ENCODE results near the gene LRRFIP1.

DNA sequence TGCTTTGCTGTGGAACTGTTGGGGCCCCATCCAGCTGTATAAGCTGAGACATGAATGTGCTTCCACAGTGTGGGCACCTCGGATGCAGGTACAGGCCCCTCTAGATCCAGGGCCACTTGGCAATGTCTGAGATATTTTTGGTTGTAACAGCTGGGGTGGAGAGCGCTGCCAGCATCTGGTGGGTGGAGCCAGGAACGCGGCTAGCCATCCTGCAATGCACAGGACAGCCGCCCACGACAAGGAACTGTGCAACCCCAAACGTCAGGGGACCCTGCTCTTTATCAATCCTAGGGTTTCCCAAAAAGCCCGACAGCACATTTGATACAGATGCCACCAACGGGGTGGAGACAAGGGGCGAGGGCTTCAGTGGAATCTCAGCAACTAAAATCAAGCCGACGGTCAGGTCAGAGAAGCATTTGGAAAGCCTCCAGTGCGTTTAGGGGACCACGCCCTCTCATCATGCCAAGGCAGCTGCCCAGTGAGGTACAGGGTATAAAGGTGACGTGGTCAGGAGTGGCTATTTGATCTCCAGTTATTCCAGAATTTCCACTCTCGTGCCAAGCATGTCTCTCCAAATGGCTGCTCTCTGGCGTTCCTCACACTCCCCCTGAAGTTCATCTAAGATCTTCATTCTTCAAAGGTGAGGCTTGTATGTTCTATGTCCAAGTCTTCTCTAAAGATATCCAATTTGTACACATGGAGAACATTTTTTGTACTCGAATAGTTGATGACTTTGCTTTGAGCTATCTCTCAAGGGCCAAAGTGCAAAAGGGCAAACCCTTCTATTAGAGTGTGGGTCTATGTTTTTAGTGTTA is 55.7 kb downstream of the LRRFIP1 start:
- TF ChIP-seq, protein P1, sequence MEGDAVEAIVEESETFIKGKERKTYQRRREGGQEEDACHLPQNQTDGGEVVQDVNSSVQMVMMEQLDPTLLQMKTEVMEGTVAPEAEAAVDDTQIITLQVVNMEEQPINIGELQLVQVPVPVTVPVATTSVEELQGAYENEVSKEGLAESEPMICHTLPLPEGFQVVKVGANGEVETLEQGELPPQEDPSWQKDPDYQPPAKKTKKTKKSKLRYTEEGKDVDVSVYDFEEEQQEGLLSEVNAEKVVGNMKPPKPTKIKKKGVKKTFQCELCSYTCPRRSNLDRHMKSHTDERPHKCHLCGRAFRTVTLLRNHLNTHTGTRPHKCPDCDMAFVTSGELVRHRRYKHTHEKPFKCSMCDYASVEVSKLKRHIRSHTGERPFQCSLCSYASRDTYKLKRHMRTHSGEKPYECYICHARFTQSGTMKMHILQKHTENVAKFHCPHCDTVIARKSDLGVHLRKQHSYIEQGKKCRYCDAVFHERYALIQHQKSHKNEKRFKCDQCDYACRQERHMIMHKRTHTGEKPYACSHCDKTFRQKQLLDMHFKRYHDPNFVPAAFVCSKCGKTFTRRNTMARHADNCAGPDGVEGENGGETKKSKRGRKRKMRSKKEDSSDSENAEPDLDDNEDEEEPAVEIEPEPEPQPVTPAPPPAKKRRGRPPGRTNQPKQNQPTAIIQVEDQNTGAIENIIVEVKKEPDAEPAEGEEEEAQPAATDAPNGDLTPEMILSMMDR (IDR thresholded peaks at IDR 0.05; ENCODE audit: low read depth, low read length): no peak
- no peak for TF ChIP-seq EZH2phosphoT487 (IDR thresholded peaks at IDR 0.05; ENCODE audit: low read depth)
